ENCODE measurements around the gene ST3GAL3.

The ST3GAL3 gene

GRCh38 chr1:43960798-43961197 lies 253.5 kb downstream of the ST3GAL3 start:
- Mint-ChIP-seq H3K4me3 (no peak overlapping the region), H3K36me3 (ENCODE audit: low read depth) (peaks cover 57% of the 10 kb centered on the region), H3K27ac (no peak overlapping the region), H3K4me1 (ENCODE audit: low read depth) (no peaks in the 10 kb centered on the region), H3K27me3 (no peaks in the 10 kb centered on the region), H3K9me3 (no peaks in the 10 kb centered on the region)
- DNase-seq, result no peak

GRCh38 chr1:43961692-43962091 lies 254.4 kb downstream of the ST3GAL3 start:
- no peak for DNase-seq
- Mint-ChIP-seq H3K27me3 (no peaks in the 10 kb centered on the region), H3K36me3 (ENCODE audit: low read depth) (peaks cover 53% of the 10 kb centered on the region), H3K27ac (no peak overlapping the region), H3K4me3 (no peak overlapping the region), H3K9me3 (no peaks in the 10 kb centered on the region), H3K4me1 (ENCODE audit: low read depth) (no peaks in the 10 kb centered on the region)

- Mint-ChIP-seq H3K4me1 (ENCODE audit: low read depth) (no peaks in the 10 kb centered on the region), H3K27me3 (no peaks in the 10 kb centered on the region), H3K9me3 (no peaks in the 10 kb centered on the region), H3K4me3 (no peak overlapping the region), H3K36me3 (ENCODE audit: low read depth) (peaks cover 53% of the 10 kb centered on the region), H3K27ac (no peak overlapping the region)
- no peak for DNase-seq
Observed at GRCh38 chr1:43962324-43962723, 255.0 kb downstream of the ST3GAL3 start.

- H3K27ac Mint-ChIP-seq, result no peak overlapping the region
- no peaks in the 10 kb centered on the region for H3K4me1 Mint-ChIP-seq (ENCODE audit: low read depth)
- H3K4me3 Mint-ChIP-seq, result no peak overlapping the region
- no peaks in the 10 kb centered on the region for H3K9me3 Mint-ChIP-seq
- H3K36me3 Mint-ChIP-seq (ENCODE audit: low read depth), result peaks cover 53% of the 10 kb centered on the region
- no peaks in the 10 kb centered on the region for H3K27me3 Mint-ChIP-seq
- no peak for DNase-seq
Observed at GRCh38 chr1:43963006-43963405, 255.7 kb downstream of the ST3GAL3 start.

GRCh38 chr1:43963890-43964289 lies 256.6 kb downstream of the ST3GAL3 start:
- Mint-ChIP-seq H3K4me3 (no peak overlapping the region), H3K27ac (no peak overlapping the region), H3K4me1 (ENCODE audit: low read depth) (no peaks in the 10 kb centered on the region), H3K9me3 (no peaks in the 10 kb centered on the region), H3K36me3 (ENCODE audit: low read depth) (peaks cover 45% of the 10 kb centered on the region), H3K27me3 (no peaks in the 10 kb centered on the region)
- DNase-seq, result no peak

- peaks cover 5% of the 10 kb centered on the region for H3K4me1 Mint-ChIP-seq (ENCODE audit: low read depth)
- H3K36me3 Mint-ChIP-seq (ENCODE audit: low read depth), result peaks cover 43% of the 10 kb centered on the region
- H3K4me3 Mint-ChIP-seq, result no peak overlapping the region
- no peaks in the 10 kb centered on the region for H3K9me3 Mint-ChIP-seq
- DNase-seq, result no peak
- no peaks in the 10 kb centered on the region for H3K27me3 Mint-ChIP-seq
- no peak overlapping the region for H3K27ac Mint-ChIP-seq
Observed at GRCh38 chr1:43965316-43965715, 258.0 kb downstream of the ST3GAL3 start.

GRCh38 chr1:43968348-43968948 lies 261.1 kb downstream of the ST3GAL3 start:
- Mint-ChIP-seq H3K4me1 (ENCODE audit: low read depth) (peaks cover 25% of the 10 kb centered on the region), H3K4me3 (no peak overlapping the region), H3K27ac (no peak overlapping the region), H3K27me3 (no peaks in the 10 kb centered on the region), H3K36me3 (ENCODE audit: low read depth) (peaks cover 55% of the 10 kb centered on the region), H3K9me3 (no peaks in the 10 kb centered on the region)
- no peak for DNase-seq

- peak overlapping the region; percentile 99 for H3K4me3 Mint-ChIP-seq
- peak overlapping the region; percentile 51 for H3K27ac Mint-ChIP-seq
Observed at GRCh38 chr1:43969416-43969745, 262.0 kb downstream of the ST3GAL3 start.

GRCh38 chr1:43969746-43970466 lies 262.6 kb downstream of the ST3GAL3 start, which contains the start of gene DPH2:
TSS of gene DPH2 (plus strand) at chr1:43970010. CDS start at chr1:43970176, 166 bp downstream.
- Mint-ChIP-seq H3K4me3 (peak within 1 kb of the TSS; percentile 99), H3K27me3 (no peaks in the 10 kb centered on the region), H3K36me3 (ENCODE audit: low read depth) (peaks cover 64% of the 10 kb centered on the region), H3K27ac (peak within 1 kb of the TSS; percentile 97), H3K4me1 (ENCODE audit: low read depth) (peaks cover 35% of the 10 kb centered on the region), H3K9me3 (no peaks in the 10 kb centered on the region)
- peak; percentile 95 for DNase-seq

More at GRCh38 chr1:43969416-43969745, 262.0 kb downstream of the ST3GAL3 start:
- no peak for DNase-seq
- Mint-ChIP-seq H3K4me1 (ENCODE audit: low read depth) (peaks cover 35% of the 10 kb centered on the region), H3K9me3 (no peaks in the 10 kb centered on the region), H3K36me3 (ENCODE audit: low read depth) (peaks cover 64% of the 10 kb centered on the region), H3K27me3 (no peaks in the 10 kb centered on the region)

GRCh38 chr1:43970502-43970901 lies 263.2 kb downstream of the ST3GAL3 start:
- Mint-ChIP-seq H3K36me3 (ENCODE audit: low read depth) (peaks cover 68% of the 10 kb centered on the region), H3K27ac (peak overlapping the region; percentile 97), H3K27me3 (no peaks in the 10 kb centered on the region), H3K4me3 (peak overlapping the region; percentile 99), H3K4me1 (ENCODE audit: low read depth) (peaks cover 35% of the 10 kb centered on the region), H3K9me3 (no peaks in the 10 kb centered on the region)
- DNase-seq, result no peak

- Mint-ChIP-seq H3K4me1 (ENCODE audit: low read depth) (peaks cover 37% of the 10 kb centered on the region), H3K27me3 (no peaks in the 10 kb centered on the region), H3K4me3 (peak overlapping the region; percentile 99), H3K9me3 (no peaks in the 10 kb centered on the region), H3K36me3 (ENCODE audit: low read depth) (peaks cover 72% of the 10 kb centered on the region), H3K27ac (peak overlapping the region; percentile 97)
- no peak for DNase-seq
Observed at GRCh38 chr1:43970911-43971310, 263.6 kb downstream of the ST3GAL3 start.

- peaks cover 43% of the 10 kb centered on the region for H3K4me1 Mint-ChIP-seq (ENCODE audit: low read depth)
- H3K9me3 Mint-ChIP-seq, result no peaks in the 10 kb centered on the region
- H3K27ac Mint-ChIP-seq, result no peak overlapping the region
- DNase-seq, result no peak
- no peaks in the 10 kb centered on the region for H3K27me3 Mint-ChIP-seq
- H3K36me3 Mint-ChIP-seq (ENCODE audit: low read depth), result peaks cover 75% of the 10 kb centered on the region
- peak overlapping the region; percentile 99 for H3K4me3 Mint-ChIP-seq
Observed at GRCh38 chr1:43971336-43971980, 264.1 kb downstream of the ST3GAL3 start.

- H3K9me3 Mint-ChIP-seq, result no peaks in the 10 kb centered on the region
- H3K36me3 Mint-ChIP-seq (ENCODE audit: low read depth), result peaks cover 83% of the 10 kb centered on the region
- peak overlapping the region; percentile 90 for H3K4me3 Mint-ChIP-seq
- DNase-seq, result no peak
- H3K4me1 Mint-ChIP-seq (ENCODE audit: low read depth), result peaks cover 66% of the 10 kb centered on the region
- H3K27me3 Mint-ChIP-seq, result no peaks in the 10 kb centered on the region
- H3K27ac Mint-ChIP-seq, result peak overlapping the region; percentile 93
Observed at GRCh38 chr1:43973981-43974442, 266.7 kb downstream of the ST3GAL3 start.

GRCh38 chr1:43974443-43975248 lies 267.3 kb downstream of the ST3GAL3 start, which contains the start of gene ATP6V0B:
TSS of gene ATP6V0B (plus strand) at chr1:43974960. CDS start at chr1:43975041, 81 bp downstream.
- peak within 1 kb of the TSS; percentile 93 for H3K27ac Mint-ChIP-seq
- H3K27me3 Mint-ChIP-seq, result no peaks in the 10 kb centered on the region
- H3K36me3 Mint-ChIP-seq (ENCODE audit: low read depth), result peaks cover 84% of the 10 kb centered on the region
- peaks cover 62% of the 10 kb centered on the region for H3K4me1 Mint-ChIP-seq (ENCODE audit: low read depth)
- DNase-seq, result peak; percentile 97
- no peaks in the 10 kb centered on the region for H3K9me3 Mint-ChIP-seq
- H3K4me3 Mint-ChIP-seq, result peak within 1 kb of the TSS; percentile 90
